Measurements from ENCODE around the gene MAP3K12. TPM values are rescaled to one million over a fixed set of nuclear protein-coding genes. Genes with fewer than 3 reads are reported as not detected.
"Not testable (repeated sequence)": the region's sequence is repeated elsewhere in the genome, so short reads cannot be mapped to it uniquely, and the experiment has no call there.

Gene MAP3K12
- total RNA-seq, 1 donor from 2014 or later, result 31.6 TPM

DNA sequence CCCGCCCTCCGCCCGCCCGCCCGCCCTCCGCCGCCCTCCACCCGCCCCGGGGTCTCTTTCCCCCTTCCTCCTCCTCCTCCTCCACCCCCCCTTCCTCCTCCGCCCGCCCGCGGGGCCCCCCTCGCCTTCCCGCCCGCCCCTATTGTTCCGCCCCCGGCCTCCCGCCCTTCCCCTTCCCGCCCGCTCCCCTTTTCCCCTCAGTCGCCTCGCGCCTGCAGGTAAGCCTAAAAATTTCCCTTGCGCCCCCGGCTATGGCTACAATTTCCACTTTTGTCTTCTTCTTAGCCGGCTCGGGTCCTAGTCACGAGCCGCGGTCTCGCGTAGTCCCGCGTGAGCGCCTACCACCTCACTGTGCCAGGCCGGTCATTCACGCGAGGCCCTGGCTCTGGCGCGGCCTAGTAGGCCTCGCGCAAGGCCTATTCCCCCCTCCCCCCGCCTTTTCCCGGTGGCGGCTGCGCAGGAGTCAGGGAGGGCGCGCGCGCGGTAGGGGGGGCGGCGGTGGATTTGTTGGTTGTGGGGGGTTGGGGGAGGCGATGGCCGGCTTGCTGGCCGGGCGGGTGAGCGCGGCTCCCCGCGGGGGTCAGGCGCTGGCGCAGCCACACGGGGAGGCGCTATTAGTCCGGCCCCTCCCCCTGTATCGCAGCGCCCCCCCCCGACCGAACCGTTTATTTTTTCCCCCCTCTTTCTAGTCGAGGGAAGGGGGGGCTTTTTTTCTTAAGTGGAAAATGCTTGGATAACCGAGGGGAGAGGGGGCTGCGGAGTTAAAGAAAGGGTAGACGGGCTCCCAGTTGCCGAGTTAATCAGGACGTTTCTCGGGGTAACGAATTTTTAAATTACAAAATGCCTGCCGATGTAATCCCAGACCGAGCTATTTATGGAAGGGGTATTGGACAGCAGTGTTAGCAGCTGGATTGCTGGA, 46.8 kb downstream of the MAP3K12 start:
- H3K36me3 Mint-ChIP-seq, result peaks cover 36% of the 10 kb centered on the region
- peak; percentile 33 for TF ChIP-seq CTCF (conservative IDR thresholded peaks at IDR 0.05)
- no peaks in the 10 kb centered on the region for H3K27me3 Mint-ChIP-seq
- H3K4me1 Mint-ChIP-seq (ENCODE audit: unreplicated experiment), result peaks cover 26% of the 10 kb centered on the region
- no peaks in the 10 kb centered on the region for H3K9me3 Mint-ChIP-seq
- DNase-seq (ENCODE audit: extremely low spot score, unreplicated experiment), result peak; percentile 89
- H3K27ac Mint-ChIP-seq, result peak overlapping the region; percentile 99
- peak overlapping the region; percentile 98 for H3K4me3 Mint-ChIP-seq

- Mint-ChIP-seq H3K27me3 (no peaks in the 10 kb centered on the region), H3K4me1 (ENCODE audit: unreplicated experiment) (peaks cover 23% of the 10 kb centered on the region), H3K36me3 (peaks cover 33% of the 10 kb centered on the region)
Observed at GRCh38 chr12:53451661-53452158, 47.5 kb downstream of the MAP3K12 start, which contains the start of gene PCBP2. Gene PCBP2 (plus strand): TSS chr12:53452102. CDS start chr12:53454801, 2,699 bp downstream.

GRCh38 chr12:53450936-53451335, 48.3 kb downstream of the MAP3K12 start:
- no peaks in the 10 kb centered on the region for H3K9me3 Mint-ChIP-seq
- H3K27me3 Mint-ChIP-seq, result no peaks in the 10 kb centered on the region
- no peak for TF ChIP-seq CTCF (conservative IDR thresholded peaks at IDR 0.05)
- no peak overlapping the region for H3K27ac Mint-ChIP-seq
- no peak overlapping the region for H3K4me3 Mint-ChIP-seq
- peaks cover 28% of the 10 kb centered on the region for H3K36me3 Mint-ChIP-seq
- no peak for DNase-seq (ENCODE audit: extremely low spot score, unreplicated experiment)
- peaks cover 20% of the 10 kb centered on the region for H3K4me1 Mint-ChIP-seq (ENCODE audit: unreplicated experiment)

More at GRCh38 chr12:53451661-53452158, 47.5 kb downstream of the MAP3K12 start, which contains the start of gene PCBP2:
- Mint-ChIP-seq H3K27ac (peak within 1 kb of the TSS; percentile 99), H3K9me3 (no peaks in the 10 kb centered on the region), H3K4me3 (peak within 1 kb of the TSS; percentile 98)
- peak; percentile 88 for TF ChIP-seq CTCF (conservative IDR thresholded peaks at IDR 0.05)
- peak; percentile 99 for DNase-seq (ENCODE audit: extremely low spot score, unreplicated experiment)

DNA sequence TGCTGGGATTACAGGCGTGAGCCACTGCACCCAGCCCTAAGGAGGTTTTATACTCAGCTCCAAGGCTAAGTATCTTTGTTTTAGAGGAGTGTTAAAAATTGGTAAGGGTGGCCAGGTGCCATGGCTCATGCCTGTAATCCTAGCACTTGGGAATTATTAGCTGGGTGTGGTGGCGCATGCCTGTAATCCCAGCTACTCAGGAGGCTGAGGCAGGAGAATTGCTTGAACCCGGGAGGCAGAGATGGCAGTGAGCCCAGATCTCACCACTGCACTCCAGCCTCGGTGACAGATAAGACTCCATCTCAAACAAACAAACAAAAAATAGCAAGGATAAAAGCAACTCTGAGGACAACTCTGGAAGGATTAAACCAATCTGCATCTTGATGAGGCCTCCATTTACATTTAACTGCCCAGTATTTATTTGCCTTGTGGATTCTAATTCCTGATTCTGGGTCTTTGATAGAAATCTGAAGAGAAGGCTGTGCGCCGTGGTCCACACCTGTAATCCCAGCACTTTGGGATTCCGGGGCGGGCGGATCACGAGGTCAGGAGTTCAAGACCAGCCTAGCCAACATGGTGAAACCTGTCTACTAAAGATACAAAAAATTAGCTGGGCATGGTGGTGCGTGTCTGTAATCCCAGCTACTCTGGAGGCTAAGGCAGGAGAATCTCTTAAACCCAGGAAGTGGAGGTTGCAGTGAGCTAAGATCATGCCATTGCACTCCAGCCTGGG, 54.5 kb downstream of the MAP3K12 start:
- not testable (repeated sequence) for H3K36me3 Mint-ChIP-seq; H3K9me3 Mint-ChIP-seq; DNase-seq (ENCODE audit: extremely low spot score, unreplicated experiment); H3K27me3 Mint-ChIP-seq
- Mint-ChIP-seq H3K4me1 (ENCODE audit: unreplicated experiment) (peaks cover 25% of the 10 kb centered on the region), H3K27ac (peak overlapping the region; percentile 84), H3K4me3 (peak overlapping the region; percentile 20)

DNA sequence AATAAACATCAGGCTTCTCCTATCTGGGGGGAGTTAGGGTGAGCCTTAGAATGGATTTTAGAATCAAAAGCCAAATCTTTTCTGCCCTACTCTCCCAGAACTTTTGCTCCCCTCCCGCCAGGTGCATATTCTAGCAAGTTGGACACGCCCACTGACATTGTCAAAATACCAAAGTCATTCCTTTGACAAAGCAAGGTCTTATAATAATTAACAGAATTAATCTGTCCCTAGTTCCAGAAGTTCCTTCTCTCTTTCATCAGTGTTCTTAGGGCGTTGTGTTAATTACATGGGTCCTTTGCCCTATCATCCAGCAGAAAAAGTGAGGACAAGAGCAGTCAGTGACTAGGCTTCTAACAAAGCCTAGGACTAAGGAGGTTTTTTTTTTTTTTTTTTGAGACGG, 55.3 kb downstream of the MAP3K12 start:
- Mint-ChIP-seq H3K27ac (peak overlapping the region; percentile 84), H3K36me3 (peaks cover 8% of the 10 kb centered on the region), H3K9me3 (no peaks in the 10 kb centered on the region), H3K4me3 (peak overlapping the region; percentile 63), H3K4me1 (ENCODE audit: unreplicated experiment) (peaks cover 25% of the 10 kb centered on the region), H3K27me3 (no peaks in the 10 kb centered on the region)
- TF ChIP-seq CTCF (conservative IDR thresholded peaks at IDR 0.05), result no peak
- DNase-seq (ENCODE audit: extremely low spot score, unreplicated experiment), result no peak

All from type B pancreatic cell (in vitro differentiated cells).